Thyroid gland (tissue), 4 donors: ENCODE data around the gene CDC37.

Source experiments
- POLR2A ChIP-seq, 2 donors: fragments of 450-650 bp; IDR thresholded peaks; one replicate each; pipeline ENCODE4 v1.6.1; 2017; ENCODE audit warnings: antibody characterized with exemption in 2 of 2, mild to moderate bottlenecking in 2 of 2, moderate library complexity in 1 of 2
- TF ChIP-seq, protein P1 (sequence below), 6 experiments: fragments of 200-600 bp in 3 of 6; fragments of 450-650 bp in 3 of 6; sonication (generic) in 3 of 6; IDR thresholded peaks; one replicate each; pipeline ENCODE4 v1.5.1; 2016 to 2019; ENCODE audit warnings: antibody characterized with exemption in 6 of 6, mild to moderate bottlenecking in 2 of 6, inconsistent platforms in 1 of 6, moderate library complexity in 1 of 6

DNA sequence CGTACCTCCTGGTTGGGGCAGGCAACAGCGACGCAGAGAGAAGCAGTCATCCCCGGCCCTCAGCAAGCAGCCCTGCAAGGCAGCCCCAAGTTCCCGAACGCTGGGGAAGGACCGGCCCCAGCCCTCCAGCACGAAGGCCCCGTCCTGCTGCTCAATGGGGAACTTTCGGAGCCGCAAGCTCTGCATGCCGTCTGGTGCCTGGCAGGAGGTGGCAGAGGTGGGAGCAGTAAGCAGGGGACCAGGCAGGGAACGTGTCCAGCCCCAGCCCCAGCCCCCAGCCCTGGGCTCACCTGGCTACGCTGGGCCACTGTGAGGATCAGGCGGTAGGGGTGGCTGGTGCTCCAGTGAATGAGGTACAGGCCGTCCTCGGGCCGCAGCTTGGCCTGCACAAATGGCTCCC is 41.1 kb downstream of the CDC37 start:
- TF ChIP-seq, protein P1, sequence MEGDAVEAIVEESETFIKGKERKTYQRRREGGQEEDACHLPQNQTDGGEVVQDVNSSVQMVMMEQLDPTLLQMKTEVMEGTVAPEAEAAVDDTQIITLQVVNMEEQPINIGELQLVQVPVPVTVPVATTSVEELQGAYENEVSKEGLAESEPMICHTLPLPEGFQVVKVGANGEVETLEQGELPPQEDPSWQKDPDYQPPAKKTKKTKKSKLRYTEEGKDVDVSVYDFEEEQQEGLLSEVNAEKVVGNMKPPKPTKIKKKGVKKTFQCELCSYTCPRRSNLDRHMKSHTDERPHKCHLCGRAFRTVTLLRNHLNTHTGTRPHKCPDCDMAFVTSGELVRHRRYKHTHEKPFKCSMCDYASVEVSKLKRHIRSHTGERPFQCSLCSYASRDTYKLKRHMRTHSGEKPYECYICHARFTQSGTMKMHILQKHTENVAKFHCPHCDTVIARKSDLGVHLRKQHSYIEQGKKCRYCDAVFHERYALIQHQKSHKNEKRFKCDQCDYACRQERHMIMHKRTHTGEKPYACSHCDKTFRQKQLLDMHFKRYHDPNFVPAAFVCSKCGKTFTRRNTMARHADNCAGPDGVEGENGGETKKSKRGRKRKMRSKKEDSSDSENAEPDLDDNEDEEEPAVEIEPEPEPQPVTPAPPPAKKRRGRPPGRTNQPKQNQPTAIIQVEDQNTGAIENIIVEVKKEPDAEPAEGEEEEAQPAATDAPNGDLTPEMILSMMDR (IDR thresholded peaks at IDR 0.05): no peak
- no peak for TF ChIP-seq POLR2A (IDR thresholded peaks at IDR 0.05)
